Keratinocyte (primary cell): Measurements from ENCODE around the gene NR1I2. TPM values are rescaled to one million over a fixed set of nuclear protein-coding genes. Genes with fewer than 3 reads are reported as not detected.

Source experiments
- DNase-seq: peaks from one replicate; pipeline ENCODE4 v3.0.0-alpha.2; 2011; ENCODE audit warnings: low read depth, missing footprints, low spot score
- FAIRE-seq: peaks from 2 replicates; lab custom pipeline; 2011; peaks lifted over from hg19 to GRCh38; lab: Jason Lieb, UNC
- H2AFZ ChIP-seq: 2 replicates; pipeline ENCODE4 v1.6.0; 2012; ENCODE audit warnings: low read length, control low read depth, inconsistent platforms; ENCODE audit not compliant: control insufficient read depth
- H3K27ac ChIP-seq: 2 replicates; pipeline ENCODE4 v1.5.1; 2011; ENCODE audit warnings: low read length; ENCODE audit not compliant: control insufficient read depth, insufficient read depth
- H3K27me3 ChIP-seq: 3 replicates; pipeline ENCODE4 v1.6.0; 2011; ENCODE audit warnings: low read length; ENCODE audit not compliant: control insufficient read depth, insufficient read depth; ENCODE audit errors: extremely low read depth
- H3K36me3 ChIP-seq, 2 experiments: 2 replicates in 1 of 2; 3 replicates in 1 of 2; pipeline ENCODE4 v1.5.1; 2011; ENCODE audit warnings: low read length in 2 of 2, mild to moderate bottlenecking in 1 of 2; ENCODE audit not compliant: control insufficient read depth in 2 of 2, insufficient read depth in 2 of 2; ENCODE audit errors: extremely low read depth in 1 of 2
- H3K4me1 ChIP-seq: 3 replicates; pipeline ENCODE4 v1.5.1; 2011; ENCODE audit warnings: low read length; ENCODE audit not compliant: control insufficient read depth, insufficient read depth; ENCODE audit errors: extremely low read depth
- H3K4me2 ChIP-seq: 3 replicates; pipeline ENCODE4 v1.6.0; 2011; ENCODE audit warnings: low read depth, low read length; ENCODE audit not compliant: control insufficient read depth, insufficient read depth; ENCODE audit errors: extremely low read depth
- H3K4me3 ChIP-seq, 3 experiments: fragments of 200-600 bp in 1 of 3; sonication (generic) in 1 of 3; 2 replicates in 2 of 3; 3 replicates in 1 of 3; pipeline ENCODE4 v1.5.1; 2011 to 2016; ENCODE audit warnings: low read length in 3 of 3, mild to moderate bottlenecking in 3 of 3, control low read depth in 2 of 3, inconsistent platforms in 1 of 3, low read depth in 1 of 3, mixed read lengths in 1 of 3, mixed run types in 1 of 3, moderate library complexity in 1 of 3; ENCODE audit not compliant: control insufficient read depth in 2 of 3, insufficient read depth in 2 of 3; ENCODE audit errors: extremely low read depth in 1 of 3
- H3K79me2 ChIP-seq: 2 replicates; pipeline ENCODE4 v1.6.0; 2012; ENCODE audit warnings: low read length; ENCODE audit not compliant: control insufficient read depth, insufficient read depth
- H3K9ac ChIP-seq: 3 replicates; pipeline ENCODE4 v1.6.0; 2011; ENCODE audit warnings: low read length; ENCODE audit not compliant: control insufficient read depth, insufficient read depth; ENCODE audit errors: extremely low read depth
- H3K9me1 ChIP-seq: 3 replicates; pipeline ENCODE4 v1.6.0; 2011; ENCODE audit warnings: low read length; ENCODE audit not compliant: control insufficient read depth, insufficient read depth; ENCODE audit errors: extremely low read depth
- H3K9me3 ChIP-seq: 2 replicates; pipeline ENCODE4 v1.5.1; 2012; ENCODE audit warnings: low read depth, low read length; ENCODE audit not compliant: control insufficient read depth
- H4K20me1 ChIP-seq: 3 replicates; pipeline ENCODE4 v1.6.0; 2011; ENCODE audit warnings: low read length; ENCODE audit not compliant: control insufficient read depth, insufficient read depth; ENCODE audit errors: extremely low read depth
- EZH2 ChIP-seq: IDR thresholded peaks from one replicate; pipeline ENCODE4 v1.6.1; 2012; ENCODE audit warnings: inconsistent platforms, mild to moderate bottlenecking, low read length, moderate library complexity
- dilution Hi-C: fragments of 300-500 bp; cut with MboI; formaldehyde crosslinking; loops from one replicate; pipeline ENCODE4 v1.7.0; 2020; ENCODE audit warnings: low sequenced_read_pairs; ENCODE audit not compliant: extremely low pct_ligation_motif_present
- polyA plus RNA-seq, 5 experiments: library from polyadenylated mRNA; depleted of rRNA in 3 of 5; stranded (reverse) in 3 of 5; stranded (forward) in 1 of 5; unstranded in 1 of 5; fragments of >200 nt; gene quantifications; 1 replicate in 1 of 5; 2 replicates in 3 of 5; 3 replicates in 1 of 5; pipeline versions ENCODE4 v1.2.1 to v1.2.3, GENCODE V29; 2011 to 2012; ENCODE audit warnings: missing spikeins in 2 of 5, low read depth in 1 of 5, low replicate concordance in 1 of 5
- TF ChIP-seq, protein P1 (sequence below), 3 experiments: IDR thresholded peaks in 1 of 3; conservative IDR thresholded peaks in 1 of 3; optimal IDR thresholded peaks in 1 of 3; 2 replicates in 2 of 3; 3 replicates in 1 of 3; pipeline versions ENCODE3 to v1.5.1; 2011; ENCODE audit warnings: low read length in 3 of 3, mild to moderate bottlenecking in 3 of 3, moderate library complexity in 2 of 3, control low read depth in 1 of 3, inconsistent platforms in 1 of 3; ENCODE audit not compliant: insufficient read depth in 2 of 3; ENCODE audit errors: extremely low read depth in 1 of 3

NR1I2 gene
- polyA plus RNA-seq, 1 donor (not counting 4 experiments of a cell fraction or from before 2014, with no cell fraction given) = not detected

DNA sequence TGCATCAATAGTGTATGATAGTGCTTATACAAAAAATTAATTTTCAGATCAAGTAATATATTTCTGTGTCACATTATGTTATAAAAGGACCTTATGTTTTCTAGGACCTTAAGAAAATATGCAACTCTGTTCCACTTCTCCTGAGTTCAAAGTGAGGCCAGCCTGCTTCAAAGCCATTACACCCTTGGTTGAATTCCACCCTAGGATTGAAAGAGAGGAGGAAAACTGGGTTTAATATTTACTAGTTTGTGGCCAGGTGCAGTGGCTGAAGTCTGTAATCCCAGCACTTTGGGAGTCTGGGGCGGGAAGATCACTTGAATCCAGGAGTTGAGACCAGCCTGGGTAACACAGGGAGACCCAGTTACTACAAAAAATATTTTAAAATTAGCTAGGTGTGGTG lies 32.9 kb upstream of the NR1I2 start:
- no peaks in the 10 kb centered on the region for H4K20me1 ChIP-seq
- H3K4me3 ChIP-seq = no peak overlapping the region
- H3K9me1 ChIP-seq = no peaks in the 10 kb centered on the region
- H3K4me1 ChIP-seq = no peaks in the 10 kb centered on the region
- H2AFZ ChIP-seq = no peak overlapping the region
- no peaks in the 10 kb centered on the region for H3K9me3 ChIP-seq
- dilution Hi-C loops = no loop called here
- DNase-seq = no peak
- no peaks in the 10 kb centered on the region for H3K79me2 ChIP-seq
- TF ChIP-seq EZH2 = no peak
- TF ChIP-seq, protein P1, sequence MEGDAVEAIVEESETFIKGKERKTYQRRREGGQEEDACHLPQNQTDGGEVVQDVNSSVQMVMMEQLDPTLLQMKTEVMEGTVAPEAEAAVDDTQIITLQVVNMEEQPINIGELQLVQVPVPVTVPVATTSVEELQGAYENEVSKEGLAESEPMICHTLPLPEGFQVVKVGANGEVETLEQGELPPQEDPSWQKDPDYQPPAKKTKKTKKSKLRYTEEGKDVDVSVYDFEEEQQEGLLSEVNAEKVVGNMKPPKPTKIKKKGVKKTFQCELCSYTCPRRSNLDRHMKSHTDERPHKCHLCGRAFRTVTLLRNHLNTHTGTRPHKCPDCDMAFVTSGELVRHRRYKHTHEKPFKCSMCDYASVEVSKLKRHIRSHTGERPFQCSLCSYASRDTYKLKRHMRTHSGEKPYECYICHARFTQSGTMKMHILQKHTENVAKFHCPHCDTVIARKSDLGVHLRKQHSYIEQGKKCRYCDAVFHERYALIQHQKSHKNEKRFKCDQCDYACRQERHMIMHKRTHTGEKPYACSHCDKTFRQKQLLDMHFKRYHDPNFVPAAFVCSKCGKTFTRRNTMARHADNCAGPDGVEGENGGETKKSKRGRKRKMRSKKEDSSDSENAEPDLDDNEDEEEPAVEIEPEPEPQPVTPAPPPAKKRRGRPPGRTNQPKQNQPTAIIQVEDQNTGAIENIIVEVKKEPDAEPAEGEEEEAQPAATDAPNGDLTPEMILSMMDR (optimal IDR thresholded peaks at IDR 0.05 in 1 of 3, IDR thresholded peaks at IDR 0.05 in 1 of 3, conservative IDR thresholded peaks at IDR 0.05 in 1 of 3; ENCODE audit: extremely low read depth in 1 of 3, insufficient read depth in 2 of 3, low read length in 3 of 3) = no peak
- FAIRE-seq = no peak
- H3K4me2 ChIP-seq = no peak overlapping the region
- no peak overlapping the region for H3K27ac ChIP-seq
- H3K27me3 ChIP-seq = no peaks in the 10 kb centered on the region
- H3K36me3 ChIP-seq = no peaks in the 10 kb centered on the region
- H3K9ac ChIP-seq = no peak overlapping the region

DNA sequence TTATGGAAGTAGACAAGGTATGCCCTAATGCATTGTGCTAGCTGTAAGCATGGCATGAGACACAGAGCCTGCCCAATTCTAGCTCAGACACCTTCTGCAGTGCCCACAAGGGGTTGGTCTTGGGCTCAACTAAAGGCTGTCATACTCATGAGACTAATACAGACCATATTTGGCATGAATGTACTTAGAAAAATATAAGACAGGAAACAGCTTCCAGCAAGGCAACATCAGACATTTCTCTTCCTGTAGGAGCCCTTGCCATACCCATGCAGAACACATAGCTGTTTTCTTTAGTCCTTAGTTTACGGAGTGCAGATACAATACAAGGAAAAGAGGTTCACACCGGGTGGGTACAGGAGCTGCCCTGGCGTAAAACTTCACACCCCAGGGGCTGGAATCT lies 30.5 kb upstream of the NR1I2 start:
- no peak overlapping the region for H3K27ac ChIP-seq
- H3K9me1 ChIP-seq = no peaks in the 10 kb centered on the region
- no peaks in the 10 kb centered on the region for H3K27me3 ChIP-seq
- TF ChIP-seq, protein P1 (optimal IDR thresholded peaks at IDR 0.05 in 1 of 3, IDR thresholded peaks at IDR 0.05 in 1 of 3, conservative IDR thresholded peaks at IDR 0.05 in 1 of 3; ENCODE audit: extremely low read depth in 1 of 3, insufficient read depth in 2 of 3, low read length in 3 of 3) = no peak
- no peak for TF ChIP-seq EZH2
- FAIRE-seq (no peak), DNase-seq (no peak)
- H3K4me1 ChIP-seq = no peaks in the 10 kb centered on the region
- H4K20me1 ChIP-seq = no peaks in the 10 kb centered on the region
- H3K79me2 ChIP-seq = no peaks in the 10 kb centered on the region
- H3K9me3 ChIP-seq = no peaks in the 10 kb centered on the region
- no peak overlapping the region for H3K4me2 ChIP-seq
- dilution Hi-C loops = no loop called here
- H2AFZ ChIP-seq = no peak overlapping the region
- H3K4me3 ChIP-seq = no peak overlapping the region
- no peaks in the 10 kb centered on the region for H3K36me3 ChIP-seq
- H3K9ac ChIP-seq = no peak overlapping the region
